ENCODE data around the gene TK1. TPM values are rescaled to one million over a fixed set of nuclear protein-coding genes. Genes with fewer than 3 reads are reported as not detected.

TK1 gene
- total RNA-seq, 1 experiment from 2014 or later = 190 TPM

DNA sequence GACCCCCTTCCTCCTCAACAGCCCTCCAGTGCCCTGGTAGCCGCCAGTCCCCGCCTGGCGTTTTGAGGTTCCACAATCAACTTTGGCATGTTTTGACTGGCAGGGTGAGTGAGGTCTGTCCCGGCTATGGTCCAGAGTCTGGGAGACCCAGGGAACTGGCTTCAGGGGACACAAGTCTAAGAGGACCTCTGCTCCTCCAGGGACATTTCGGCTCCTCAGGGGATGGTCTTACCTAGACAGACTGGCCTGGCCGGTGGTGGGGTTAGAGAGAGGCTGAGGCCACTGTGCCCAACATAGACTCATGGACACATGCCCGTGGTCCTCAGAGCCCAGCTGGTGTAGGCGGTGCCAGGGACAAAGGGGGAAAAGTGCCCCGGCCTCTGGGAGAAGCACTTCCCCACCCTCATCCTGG lies 54.1 kb downstream of the TK1 start:
- no peak for DNase-seq
- Histone ChIP-seq H3K36me3 (ENCODE audit: control insufficient read depth, insufficient read depth, low read length) (no peaks in the 10 kb centered on the region), H3K27me3 (replicated peaks; ENCODE audit: control insufficient read depth, insufficient read depth, low read length) (no peaks in the 10 kb centered on the region), H3K4me3 (ENCODE audit: low read depth, low read length) (no peak overlapping the region), H3K9me3 (no peaks in the 10 kb centered on the region), H3K4me1 (0 out of 2 replicates have a peak, but pooled peaks cover 8% of the 10 kb centered on the region)
- CTCF ChIA-PET = no interaction called here
- no peaks in the 10 kb centered on the region for H3K9me3 Mint-ChIP-seq (ENCODE audit: unreplicated experiment)
- peaks cover 9% of the 10 kb centered on the region for H3K4me1 Mint-ChIP-seq (ENCODE audit: low read depth, unreplicated experiment)
- H3K4me3 Mint-ChIP-seq (ENCODE audit: unreplicated experiment) = no peak overlapping the region
- no TSS peak for BruUV-seq (replicated peaks)
- no peak for TF ChIP-seq CTCF (IDR thresholded peaks at IDR 0.05; ENCODE audit: insufficient read depth in 1 of 2, low read depth in 1 of 2, low read length in 1 of 2, severe bottlenecking in 1 of 2, unreplicated experiment in 1 of 2)
- POLR2A ChIA-PET = no interaction called here
- H3K27ac Mint-ChIP-seq (ENCODE audit: unreplicated experiment) = no peak overlapping the region
- H3K27me3 Mint-ChIP-seq (ENCODE audit: insufficient read depth, unreplicated experiment) = no peaks in the 10 kb centered on the region
- intact Hi-C loops (cut with micrococcal nuclease; ENCODE audit: unreplicated experiment) = no loop called here
- peaks cover 17% of the 10 kb centered on the region for H3K36me3 Mint-ChIP-seq (ENCODE audit: insufficient read depth, unreplicated experiment)

GRCh38 chr17:78132084-78132676 lies 54.7 kb downstream of the TK1 start:
- Mint-ChIP-seq H3K4me3 (ENCODE audit: unreplicated experiment) (peak overlapping the region; percentile 35), H3K9me3 (ENCODE audit: unreplicated experiment) (no peaks in the 10 kb centered on the region), H3K27ac (ENCODE audit: unreplicated experiment) (no peak overlapping the region), H3K36me3 (ENCODE audit: insufficient read depth, unreplicated experiment) (peaks cover 17% of the 10 kb centered on the region), H3K27me3 (ENCODE audit: insufficient read depth, unreplicated experiment) (no peaks in the 10 kb centered on the region), H3K4me1 (ENCODE audit: low read depth, unreplicated experiment) (peaks cover 9% of the 10 kb centered on the region)
- intact Hi-C loops (cut with micrococcal nuclease; ENCODE audit: unreplicated experiment) = no loop called here
- no peaks in the 10 kb centered on the region for H3K9me3 ChIP-seq
- H3K4me3 ChIP-seq (ENCODE audit: low read depth, low read length) = peak overlapping the region; percentile 20; the same call in 1 of the 2 replicates
- TF ChIP-seq CTCF (IDR thresholded peaks at IDR 0.05; ENCODE audit: insufficient read depth in 1 of 2, low read depth in 1 of 2, low read length in 1 of 2, severe bottlenecking in 1 of 2, unreplicated experiment in 1 of 2) = no peak
- ChIA-PET POLR2A (no interaction called here), CTCF (no interaction called here)
- peak in 1 of 2 experiments; percentile 62 for DNase-seq
- no TSS peak for BruUV-seq (replicated peaks)
- peaks cover 13% of the 10 kb centered on the region for H3K4me1 ChIP-seq
- H3K27me3 ChIP-seq (replicated peaks; ENCODE audit: control insufficient read depth, insufficient read depth, low read length) = no peaks in the 10 kb centered on the region
- H3K36me3 ChIP-seq (ENCODE audit: control insufficient read depth, insufficient read depth, low read length) = no peaks in the 10 kb centered on the region

- CTCF ChIA-PET = no interaction called here
- peaks cover 17% of the 10 kb centered on the region for H3K36me3 Mint-ChIP-seq (ENCODE audit: insufficient read depth, unreplicated experiment)
- POLR2A ChIA-PET = interaction anchor here (0.7 kb wide), 1 partner anchor 173 kb away, joined by 5 read pairs; the partner anchor contains the start of gene TNRC6C
- no peak overlapping the region for H3K4me3 Mint-ChIP-seq (ENCODE audit: unreplicated experiment)
- no TSS peak for BruUV-seq (replicated peaks)
- intact Hi-C loops (cut with micrococcal nuclease; ENCODE audit: unreplicated experiment) = no loop called here
- no peak overlapping the region for H3K27ac Mint-ChIP-seq (ENCODE audit: unreplicated experiment)
- peaks cover 9% of the 10 kb centered on the region for H3K4me1 Mint-ChIP-seq (ENCODE audit: low read depth, unreplicated experiment)
- Histone ChIP-seq H3K27me3 (replicated peaks; ENCODE audit: control insufficient read depth, insufficient read depth, low read length) (no peaks in the 10 kb centered on the region), H3K4me3 (ENCODE audit: low read depth, low read length) (peak overlapping the region; percentile 20; the same call in 1 of the 2 replicates), H3K4me1 (peaks cover 21% of the 10 kb centered on the region), H3K9me3 (no peaks in the 10 kb centered on the region), H3K36me3 (ENCODE audit: control insufficient read depth, insufficient read depth, low read length) (no peaks in the 10 kb centered on the region)
- H3K27me3 Mint-ChIP-seq (ENCODE audit: insufficient read depth, unreplicated experiment) = no peaks in the 10 kb centered on the region
- no peak for DNase-seq
- no peak for TF ChIP-seq CTCF (IDR thresholded peaks at IDR 0.05; ENCODE audit: insufficient read depth in 1 of 2, low read depth in 1 of 2, low read length in 1 of 2, severe bottlenecking in 1 of 2, unreplicated experiment in 1 of 2)
- no peaks in the 10 kb centered on the region for H3K9me3 Mint-ChIP-seq (ENCODE audit: unreplicated experiment)
Measured at GRCh38 chr17:78131172-78132083, 55.4 kb downstream of the TK1 start.
